GM23338 (cell line): ENCODE data around the gene PAF1. TPM values are rescaled to one million over a fixed set of nuclear protein-coding genes. Genes with fewer than 3 reads are reported as not detected.

Experiments
- ATAC-seq: fragments of 200-7000 bp; cut with Tn5 transposase; 3 replicates; pipeline ENCODE4 v1.9.1; 2020
- DNase-seq: peaks from one replicate; pipeline ENCODE4 v3.0.0-alpha.2; 2015; ENCODE audit warnings: low spot score
- H2AFZ ChIP-seq: fragments of 200-600 bp; sonication (generic); 2 replicates; pipeline ENCODE4 v1.8.0; 2016; ENCODE audit warnings: antibody characterized with exemption, mild to moderate bottlenecking, moderate library complexity
- H3F3A ChIP-seq: fragments of 200-600 bp; sonication (generic); replicated peaks from 2 replicates; pipeline ENCODE4 v1.8.0; 2017; ENCODE audit warnings: antibody characterized with exemption, mixed run types, low read depth
- H3K27ac ChIP-seq: fragments of 200-600 bp; sonication (generic); 2 replicates; pipeline ENCODE4 v1.6.1; 2016; ENCODE audit warnings: low read depth
- H3K27me3 ChIP-seq: fragments of 200-600 bp; sonication (generic); 2 replicates; pipeline ENCODE4 v1.8.0; 2016; ENCODE audit warnings: mild to moderate bottlenecking, mixed run types, moderate library complexity; ENCODE audit not compliant: insufficient read depth
- H3K36me3 ChIP-seq: fragments of 200-600 bp; sonication (generic); 2 replicates; pipeline ENCODE4 v1.8.0; 2016; ENCODE audit warnings: mild to moderate bottlenecking; ENCODE audit not compliant: insufficient read depth
- H3K4me1 ChIP-seq: fragments of 200-600 bp; sonication (generic); 2 replicates; pipeline ENCODE4 v1.8.0; 2016; ENCODE audit warnings: mild to moderate bottlenecking, moderate library complexity; ENCODE audit not compliant: insufficient read depth
- H3K4me2 ChIP-seq: fragments of 200-600 bp; sonication (generic); 2 replicates; pipeline ENCODE4 v1.7.1; 2017; ENCODE audit warnings: mixed run types
- H3K4me3 ChIP-seq: fragments of 200-600 bp; sonication (generic); 2 replicates; pipeline ENCODE4 v1.6.1; 2016; ENCODE audit warnings: mixed run types
- H3K79me2 ChIP-seq: fragments of 200-600 bp; sonication (generic); replicated peaks from 2 replicates; pipeline ENCODE4 v1.8.0; 2017; ENCODE audit warnings: mild to moderate bottlenecking; ENCODE audit not compliant: insufficient read depth
- H3K9me2 ChIP-seq: fragments of 200-600 bp; sonication (generic); 2 replicates; pipeline ENCODE4 v1.8.0; 2017; ENCODE audit not compliant: insufficient read depth
- H4K20me1 ChIP-seq: fragments of 200-600 bp; sonication (generic); replicated peaks from 2 replicates; pipeline ENCODE4 v1.8.0; 2017; ENCODE audit warnings: mild to moderate bottlenecking; ENCODE audit not compliant: insufficient read depth
- H3K27ac Mint-ChIP-seq: 2 replicates; pipeline ENCODE4 v1.8.0; 2020; ENCODE audit warnings: inconsistent platforms, mild to moderate bottlenecking, moderate library complexity, mixed read lengths
- H3K27me3 Mint-ChIP-seq: 3 replicates; pipeline ENCODE4 v1.8.0; 2022; ENCODE audit warnings: low read depth, mild to moderate bottlenecking, moderate library complexity, mixed read lengths, inconsistent platforms; ENCODE audit not compliant: insufficient read depth, poor library complexity
- H3K36me3 Mint-ChIP-seq: 3 replicates; pipeline ENCODE4 v1.8.0; 2021; ENCODE audit warnings: low read depth, mild to moderate bottlenecking, inconsistent platforms, moderate library complexity, mixed read lengths
- H3K4me1 Mint-ChIP-seq: 3 replicates; pipeline ENCODE4 v1.8.0; 2020; ENCODE audit warnings: mild to moderate bottlenecking, inconsistent platforms, mixed read lengths
- H3K4me3 Mint-ChIP-seq: 3 replicates; pipeline ENCODE4 v1.8.0; 2021; ENCODE audit warnings: moderate library complexity, mild to moderate bottlenecking, inconsistent platforms, mixed read lengths
- H3K9me3 Mint-ChIP-seq: 3 replicates; pipeline ENCODE4 v1.8.0; 2020; ENCODE audit warnings: moderate library complexity, mild to moderate bottlenecking, inconsistent platforms, mixed read lengths
- CREB1 ChIP-seq: fragments of 250-450 bp; sonication (Bioruptor Pico); IDR thresholded peaks from 2 replicates; pipeline ENCODE4 v1.5.0; 2020; ENCODE audit warnings: low read depth, mild to moderate bottlenecking, moderate library complexity
- EZH2 ChIP-seq: fragments of 200-600 bp; sonication (generic); IDR thresholded peaks from one replicate; pipeline ENCODE4 v1.8.0; 2017; ENCODE audit warnings: antibody characterized with exemption, mild to moderate bottlenecking, low read depth; ENCODE audit not compliant: unreplicated experiment
- NANOG ChIP-seq: IDR thresholded peaks from 2 replicates; pipeline ENCODE4 v1.6.1; 2016; ENCODE audit warnings: antibody characterized with exemption, borderline replicate concordance
- POLR2AphosphoS5 ChIP-seq: IDR thresholded peaks from 2 replicates; pipeline ENCODE4 v1.6.1; 2016; ENCODE audit warnings: antibody characterized with exemption, low read depth
- polyA plus RNA-seq: library from polyadenylated mRNA; unstranded; fragments of >200 nt; fragmentation: Nextera tagmentation; extraction: Ambion mirVana; gene quantifications from 2 replicates; pipeline ENCODE4 v1.2.1, GENCODE V29; 2016
- total RNA-seq: library from RNA; depleted of rRNA; stranded (reverse); fragments of >200 nt; shearing (Covaris generic); gene quantifications from 2 replicates; pipeline ENCODE4 v1.2.3, GENCODE V29; 2014
- TF ChIP-seq, protein P1 (sequence below): fragments of 250-450 bp; sonication (Bioruptor Pico); IDR thresholded peaks from 2 replicates; pipeline ENCODE4 v1.5.0; 2020; ENCODE audit warnings: mild to moderate bottlenecking, moderate library complexity
- TF ChIP-seq, protein P2 (sequence below): IDR thresholded peaks from one replicate; pipeline ENCODE4 v1.6.1; 2018; ENCODE audit warnings: antibody characterized with exemption; ENCODE audit not compliant: unreplicated experiment
- TF ChIP-seq, protein P3 (sequence below): IDR thresholded peaks from 2 replicates; pipeline ENCODE4 v1.6.1; 2016; ENCODE audit warnings: antibody characterized with exemption

Gene PAF1
- total and polyA plus RNA-seq, 2 experiments from 2014 or later: 22.1 to 47.3 TPM

DNA sequence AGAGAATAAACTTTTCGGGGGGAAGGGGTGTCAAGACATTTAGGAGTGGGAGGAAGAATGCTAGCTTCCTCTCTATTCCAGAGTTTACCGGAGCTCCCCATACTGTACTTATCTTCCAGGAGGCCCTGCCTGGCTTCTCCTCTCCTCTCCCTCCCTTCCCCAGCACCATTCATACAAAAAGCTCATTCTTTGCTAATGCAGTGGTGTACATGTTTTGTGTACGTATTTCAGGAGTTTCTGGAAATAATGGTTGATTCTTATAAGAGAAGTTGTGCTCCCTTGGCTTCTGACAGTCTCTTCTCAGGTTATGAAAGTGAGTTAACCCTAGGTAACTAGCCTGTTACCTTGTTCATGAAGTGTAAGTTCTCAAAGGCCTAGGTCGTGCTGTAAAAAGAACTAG lies 41.6 kb downstream of the PAF1 start:
- Histone ChIP-seq H3K27ac (no peak overlapping the region), H3K79me2 (peaks cover 15% of the 10 kb centered on the region), H3K4me2 (no peak overlapping the region), H3K4me3 (no peak overlapping the region), H3K4me1 (no peaks in the 10 kb centered on the region), H3F3A (peaks cover 10% of the 10 kb centered on the region; the same call in 1 of the 2 replicates), H4K20me1 (peaks cover 51% of the 10 kb centered on the region), H3K27me3 (no peaks in the 10 kb centered on the region), H3K9me2 (no peaks in the 10 kb centered on the region), H2AFZ (no peak overlapping the region), H3K36me3 (peaks cover 9% of the 10 kb centered on the region; the same call in 1 of the 2 replicates)
- Mint-ChIP-seq H3K9me3 (no peaks in the 10 kb centered on the region), H3K4me1 (peaks cover 3% of the 10 kb centered on the region), H3K27me3 (no peaks in the 10 kb centered on the region), H3K4me3 (no peak overlapping the region), H3K36me3 (peaks cover 37% of the 10 kb centered on the region), H3K27ac (no peak overlapping the region)
- DNase-seq: no peak
- TF ChIP-seq POLR2AphosphoS5: no peak
- TF ChIP-seq, protein P1, sequence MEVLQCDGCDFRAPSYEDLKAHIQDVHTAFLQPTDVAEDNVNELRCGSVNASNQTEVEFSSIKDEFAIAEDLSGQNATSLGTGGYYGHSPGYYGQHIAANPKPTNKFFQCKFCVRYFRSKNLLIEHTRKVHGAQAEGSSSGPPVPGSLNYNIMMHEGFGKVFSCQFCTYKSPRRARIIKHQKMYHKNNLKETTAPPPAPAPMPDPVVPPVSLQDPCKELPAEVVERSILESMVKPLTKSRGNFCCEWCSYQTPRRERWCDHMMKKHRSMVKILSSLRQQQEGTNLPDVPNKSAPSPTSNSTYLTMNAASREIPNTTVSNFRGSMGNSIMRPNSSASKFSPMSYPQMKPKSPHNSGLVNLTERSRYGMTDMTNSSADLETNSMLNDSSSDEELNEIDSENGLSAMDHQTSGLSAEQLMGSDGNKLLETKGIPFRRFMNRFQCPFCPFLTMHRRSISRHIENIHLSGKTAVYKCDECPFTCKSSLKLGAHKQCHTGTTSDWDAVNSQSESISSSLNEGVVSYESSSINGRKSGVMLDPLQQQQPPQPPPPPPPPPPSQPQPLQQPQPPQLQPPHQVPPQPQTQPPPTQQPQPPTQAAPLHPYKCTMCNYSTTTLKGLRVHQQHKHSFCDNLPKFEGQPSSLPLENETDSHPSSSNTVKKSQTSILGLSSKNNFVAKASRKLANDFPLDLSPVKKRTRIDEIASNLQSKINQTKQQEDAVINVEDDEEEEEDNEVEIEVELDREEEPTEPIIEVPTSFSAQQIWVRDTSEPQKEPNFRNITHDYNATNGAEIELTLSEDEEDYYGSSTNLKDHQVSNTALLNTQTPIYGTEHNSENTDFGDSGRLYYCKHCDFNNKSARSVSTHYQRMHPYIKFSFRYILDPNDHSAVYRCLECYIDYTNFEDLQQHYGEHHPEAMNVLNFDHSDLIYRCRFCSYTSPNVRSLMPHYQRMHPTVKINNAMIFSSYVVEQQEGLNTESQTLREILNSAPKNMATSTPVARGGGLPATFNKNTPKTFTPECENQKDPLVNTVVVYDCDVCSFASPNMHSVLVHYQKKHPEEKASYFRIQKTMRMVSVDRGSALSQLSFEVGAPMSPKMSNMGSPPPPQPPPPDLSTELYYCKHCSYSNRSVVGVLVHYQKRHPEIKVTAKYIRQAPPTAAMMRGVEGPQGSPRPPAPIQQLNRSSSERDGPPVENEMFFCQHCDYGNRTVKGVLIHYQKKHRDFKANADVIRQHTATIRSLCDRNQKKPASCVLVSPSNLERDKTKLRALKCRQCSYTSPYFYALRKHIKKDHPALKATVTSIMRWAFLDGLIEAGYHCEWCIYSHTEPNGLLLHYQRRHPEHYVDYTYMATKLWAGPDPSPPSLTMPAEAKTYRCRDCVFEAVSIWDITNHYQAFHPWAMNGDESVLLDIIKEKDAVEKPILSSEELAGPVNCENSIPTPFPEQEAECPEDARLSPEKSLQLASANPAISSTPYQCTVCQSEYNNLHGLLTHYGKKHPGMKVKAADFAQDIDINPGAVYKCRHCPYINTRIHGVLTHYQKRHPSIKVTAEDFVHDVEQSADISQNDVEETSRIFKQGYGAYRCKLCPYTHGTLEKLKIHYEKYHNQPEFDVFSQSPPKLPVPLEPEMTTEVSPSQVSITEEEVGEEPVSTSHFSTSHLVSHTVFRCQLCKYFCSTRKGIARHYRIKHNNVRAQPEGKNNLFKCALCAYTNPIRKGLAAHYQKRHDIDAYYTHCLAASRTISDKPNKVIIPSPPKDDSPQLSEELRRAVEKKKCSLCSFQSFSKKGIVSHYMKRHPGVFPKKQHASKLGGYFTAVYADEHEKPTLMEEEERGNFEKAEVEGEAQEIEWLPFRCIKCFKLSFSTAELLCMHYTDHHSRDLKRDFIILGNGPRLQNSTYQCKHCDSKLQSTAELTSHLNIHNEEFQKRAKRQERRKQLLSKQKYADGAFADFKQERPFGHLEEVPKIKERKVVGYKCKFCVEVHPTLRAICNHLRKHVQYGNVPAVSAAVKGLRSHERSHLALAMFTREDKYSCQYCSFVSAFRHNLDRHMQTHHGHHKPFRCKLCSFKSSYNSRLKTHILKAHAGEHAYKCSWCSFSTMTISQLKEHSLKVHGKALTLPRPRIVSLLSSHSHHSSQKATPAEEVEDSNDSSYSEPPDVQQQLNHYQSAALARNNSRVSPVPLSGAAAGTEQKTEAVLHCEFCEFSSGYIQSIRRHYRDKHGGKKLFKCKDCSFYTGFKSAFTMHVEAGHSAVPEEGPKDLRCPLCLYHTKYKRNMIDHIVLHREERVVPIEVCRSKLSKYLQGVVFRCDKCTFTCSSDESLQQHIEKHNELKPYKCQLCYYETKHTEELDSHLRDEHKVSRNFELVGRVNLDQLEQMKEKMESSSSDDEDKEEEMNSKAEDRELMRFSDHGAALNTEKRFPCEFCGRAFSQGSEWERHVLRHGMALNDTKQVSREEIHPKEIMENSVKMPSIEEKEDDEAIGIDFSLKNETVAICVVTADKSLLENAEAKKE (CRISPR knock-in tag): no peak
- TF ChIP-seq CREB1: no peak
- TF ChIP-seq, protein P2, sequence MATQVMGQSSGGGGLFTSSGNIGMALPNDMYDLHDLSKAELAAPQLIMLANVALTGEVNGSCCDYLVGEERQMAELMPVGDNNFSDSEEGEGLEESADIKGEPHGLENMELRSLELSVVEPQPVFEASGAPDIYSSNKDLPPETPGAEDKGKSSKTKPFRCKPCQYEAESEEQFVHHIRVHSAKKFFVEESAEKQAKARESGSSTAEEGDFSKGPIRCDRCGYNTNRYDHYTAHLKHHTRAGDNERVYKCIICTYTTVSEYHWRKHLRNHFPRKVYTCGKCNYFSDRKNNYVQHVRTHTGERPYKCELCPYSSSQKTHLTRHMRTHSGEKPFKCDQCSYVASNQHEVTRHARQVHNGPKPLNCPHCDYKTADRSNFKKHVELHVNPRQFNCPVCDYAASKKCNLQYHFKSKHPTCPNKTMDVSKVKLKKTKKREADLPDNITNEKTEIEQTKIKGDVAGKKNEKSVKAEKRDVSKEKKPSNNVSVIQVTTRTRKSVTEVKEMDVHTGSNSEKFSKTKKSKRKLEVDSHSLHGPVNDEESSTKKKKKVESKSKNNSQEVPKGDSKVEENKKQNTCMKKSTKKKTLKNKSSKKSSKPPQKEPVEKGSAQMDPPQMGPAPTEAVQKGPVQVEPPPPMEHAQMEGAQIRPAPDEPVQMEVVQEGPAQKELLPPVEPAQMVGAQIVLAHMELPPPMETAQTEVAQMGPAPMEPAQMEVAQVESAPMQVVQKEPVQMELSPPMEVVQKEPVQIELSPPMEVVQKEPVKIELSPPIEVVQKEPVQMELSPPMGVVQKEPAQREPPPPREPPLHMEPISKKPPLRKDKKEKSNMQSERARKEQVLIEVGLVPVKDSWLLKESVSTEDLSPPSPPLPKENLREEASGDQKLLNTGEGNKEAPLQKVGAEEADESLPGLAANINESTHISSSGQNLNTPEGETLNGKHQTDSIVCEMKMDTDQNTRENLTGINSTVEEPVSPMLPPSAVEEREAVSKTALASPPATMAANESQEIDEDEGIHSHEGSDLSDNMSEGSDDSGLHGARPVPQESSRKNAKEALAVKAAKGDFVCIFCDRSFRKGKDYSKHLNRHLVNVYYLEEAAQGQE: no peak
- TF ChIP-seq, protein P3, sequence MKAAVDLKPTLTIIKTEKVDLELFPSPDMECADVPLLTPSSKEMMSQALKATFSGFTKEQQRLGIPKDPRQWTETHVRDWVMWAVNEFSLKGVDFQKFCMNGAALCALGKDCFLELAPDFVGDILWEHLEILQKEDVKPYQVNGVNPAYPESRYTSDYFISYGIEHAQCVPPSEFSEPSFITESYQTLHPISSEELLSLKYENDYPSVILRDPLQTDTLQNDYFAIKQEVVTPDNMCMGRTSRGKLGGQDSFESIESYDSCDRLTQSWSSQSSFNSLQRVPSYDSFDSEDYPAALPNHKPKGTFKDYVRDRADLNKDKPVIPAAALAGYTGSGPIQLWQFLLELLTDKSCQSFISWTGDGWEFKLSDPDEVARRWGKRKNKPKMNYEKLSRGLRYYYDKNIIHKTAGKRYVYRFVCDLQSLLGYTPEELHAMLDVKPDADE: no peak
- no peak for TF ChIP-seq NANOG
- no peak for TF ChIP-seq EZH2
- ATAC-seq: no peak
